ENCODE measurements around the gene U2AF1.
"Not testable (repeated sequence)": the region's sequence is repeated elsewhere in the genome, so short reads cannot be mapped to it uniquely, and the experiment has no call there.

Gene U2AF1

GRCh38 chr21:43076023-43076637, 31.2 kb downstream of the U2AF1 start:
- DNase-seq, result not testable (repeated sequence)

GRCh38 chr21:43075170-43076022, 32.0 kb downstream of the U2AF1 start, which contains the start of gene CBS:
Gene CBS (minus strand): TSS chr21:43075835. CDS start chr21:43072193, 3,642 bp downstream.
- DNase-seq, result not testable (repeated sequence)

- not testable (repeated sequence) for DNase-seq
Observed at GRCh38 chr21:43074401-43075169, 32.8 kb downstream of the U2AF1 start.

- not testable (repeated sequence) for DNase-seq
Observed at GRCh38 chr21:43072742-43073141, 34.6 kb downstream of the U2AF1 start.

GRCh38 chr21:43069682-43070081, 37.7 kb downstream of the U2AF1 start:
- not testable (repeated sequence) for DNase-seq

GRCh38 chr21:43068065-43068464, 39.3 kb downstream of the U2AF1 start:
- DNase-seq, result not testable (repeated sequence)

- DNase-seq, result not testable (repeated sequence)
Observed at GRCh38 chr21:43066690-43067089, 40.7 kb downstream of the U2AF1 start.

- DNase-seq, result not testable (repeated sequence)
Observed at GRCh38 chr21:43065991-43066390, 41.4 kb downstream of the U2AF1 start.

- not testable (repeated sequence) for DNase-seq
Observed at GRCh38 chr21:43064265-43064917, 43.0 kb downstream of the U2AF1 start.

GRCh38 chr21:43062955-43063664, 44.3 kb downstream of the U2AF1 start:
- DNase-seq, result not testable (repeated sequence)

- not testable (repeated sequence) for DNase-seq
Observed at GRCh38 chr21:43053112-43053511, 54.3 kb downstream of the U2AF1 start.

- not testable (repeated sequence) for DNase-seq
Observed at GRCh38 chr21:43045876-43046821, 61.2 kb downstream of the U2AF1 start.

GRCh38 chr21:43045165-43045875, 62.0 kb downstream of the U2AF1 start:
- DNase-seq, result not testable (repeated sequence)

- not testable (repeated sequence) for DNase-seq
Observed at GRCh38 chr21:43044547-43044946, 62.8 kb downstream of the U2AF1 start.

- not testable (repeated sequence) for DNase-seq
Observed at GRCh38 chr21:43043291-43043690, 64.1 kb downstream of the U2AF1 start.
